Measurements from ENCODE around the gene CD59. TPM values are rescaled to one million over a fixed set of nuclear protein-coding genes. Genes with fewer than 3 reads are reported as not detected.
"Not testable (repeated sequence)": the region's sequence is repeated elsewhere in the genome, so short reads cannot be mapped to it uniquely, and the experiment has no call there.

Gene CD59
- total RNA-seq, 1 donor from 2014 or later: 932 TPM

DNA sequence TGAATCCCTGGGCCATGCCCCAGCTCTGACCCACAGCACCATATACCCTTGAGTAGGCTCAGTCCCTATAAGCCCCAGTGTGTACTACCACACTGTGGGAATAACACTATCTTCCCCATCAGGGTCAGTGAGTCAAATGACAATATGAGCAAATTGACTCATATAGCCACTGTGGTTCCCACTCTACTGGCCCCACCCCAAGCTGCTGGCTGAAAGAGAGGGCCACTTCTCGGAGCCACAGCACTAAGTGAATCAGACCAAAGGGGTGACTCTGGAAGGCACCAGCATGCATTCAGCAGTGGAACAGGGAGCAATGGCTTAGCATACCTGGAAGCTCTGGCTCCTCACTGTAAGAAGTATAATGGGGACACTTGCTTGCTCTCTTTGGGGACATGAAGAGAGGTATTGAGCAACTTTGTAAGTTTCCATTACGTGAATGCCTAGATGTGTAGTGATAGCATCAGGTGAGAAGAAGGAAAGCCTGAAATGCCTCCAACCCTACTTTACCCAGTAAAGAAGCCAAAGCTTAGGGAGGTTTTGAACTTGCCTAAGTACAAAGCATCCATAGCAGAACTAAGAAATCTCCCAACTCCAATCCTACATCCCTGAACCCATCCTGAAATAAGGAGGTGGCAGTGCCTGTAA lies 13.5 kb downstream of the CD59 start:
- no peak for DNase-seq (ENCODE audit: low spot score)

DNA sequence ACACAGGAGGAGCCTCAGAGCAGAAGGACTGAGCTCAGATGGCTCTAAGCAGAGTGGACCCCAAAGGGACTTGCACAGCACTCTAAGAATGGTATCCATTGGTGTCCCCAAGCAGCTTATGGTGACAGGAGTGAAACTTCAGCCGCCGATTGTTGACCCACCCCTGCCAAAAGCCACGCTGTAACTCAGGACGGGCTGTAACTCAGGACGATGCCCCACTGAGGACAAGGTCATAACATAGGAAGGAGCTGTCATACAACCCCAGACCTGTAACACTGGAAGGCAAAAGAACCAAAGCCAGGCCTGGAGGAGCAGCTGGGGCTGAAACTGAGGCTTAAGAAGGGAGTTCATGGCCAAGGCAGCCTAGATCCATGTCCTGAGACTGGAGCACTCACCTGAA lies 14.2 kb downstream of the CD59 start:
- DNase-seq (ENCODE audit: low spot score): no peak
- intact Hi-C loops (cut with DNase I): no loop called here

More for the DNA sequence above, 13.5 kb downstream of the CD59 start:
- intact Hi-C loops (cut with DNase I): loop anchor here (1.0 kb wide), 2 partner anchors 20 to 32 kb away; no protein-coding TSS in a partner anchor

DNA sequence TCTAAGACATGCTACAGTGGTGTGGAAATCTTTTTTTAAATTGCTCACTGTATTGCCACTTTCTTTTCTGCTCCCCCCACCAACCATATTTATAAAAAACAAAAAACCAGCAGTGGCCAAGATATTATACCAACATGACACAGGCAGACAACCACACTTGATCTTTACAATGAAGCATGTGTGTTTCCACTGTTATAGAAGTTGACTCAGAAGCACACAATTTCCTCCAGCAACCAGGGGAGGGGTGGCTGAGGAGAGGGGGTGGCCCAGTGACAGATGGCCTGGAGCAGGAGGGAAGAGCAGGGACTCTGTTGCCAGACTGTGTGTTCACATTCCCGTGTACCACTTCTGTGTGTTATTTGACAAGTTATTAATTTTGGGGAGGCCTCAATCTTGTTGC lies 14.8 kb downstream of the CD59 start:
- DNase-seq (ENCODE audit: low spot score): no peak
- intact Hi-C loops (cut with DNase I): no loop called here

GRCh38 chr11:33719587-33719986 lies 16.6 kb downstream of the CD59 start:
- no peak for DNase-seq (ENCODE audit: low spot score)
- intact Hi-C loops (cut with DNase I): no loop called here

- no peak for DNase-seq (ENCODE audit: low spot score)
- intact Hi-C loops (cut with DNase I): no loop called here
Measured at GRCh38 chr11:33718440-33718839, 17.8 kb downstream of the CD59 start.

DNA sequence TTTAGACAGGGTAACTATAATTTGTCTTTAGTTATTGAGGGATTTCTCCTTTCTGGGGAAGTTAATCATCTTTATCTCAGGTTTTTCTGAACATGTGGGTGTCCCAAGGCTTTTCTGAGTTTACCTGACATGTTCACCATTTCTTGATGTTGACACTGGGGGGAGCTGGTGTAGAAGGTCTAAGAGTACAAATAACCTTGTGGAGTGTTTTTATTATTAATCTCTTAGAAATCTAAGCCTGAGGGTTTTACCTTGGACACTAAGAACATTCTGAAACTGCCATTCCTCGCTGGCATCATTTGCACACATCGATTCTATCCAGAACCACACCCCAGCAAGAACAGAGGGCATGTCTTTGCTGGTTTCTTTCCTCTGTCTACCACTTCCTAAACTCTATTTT lies 20.0 kb downstream of the CD59 start:
- DNase-seq (ENCODE audit: low spot score): no peak
- intact Hi-C loops (cut with DNase I): no loop called here

GRCh38 chr11:33713856-33714398 lies 22.3 kb downstream of the CD59 start:
- DNase-seq (ENCODE audit: low spot score): no peak
- intact Hi-C loops (cut with DNase I): no loop called here

GRCh38 chr11:33713151-33713855 lies 22.9 kb downstream of the CD59 start:
- no peak for DNase-seq (ENCODE audit: low spot score)
- intact Hi-C loops (cut with DNase I): no loop called here

GRCh38 chr11:33712436-33712835 lies 23.8 kb downstream of the CD59 start:
- intact Hi-C loops (cut with DNase I): no loop called here
- no peak for DNase-seq (ENCODE audit: low spot score)

DNA sequence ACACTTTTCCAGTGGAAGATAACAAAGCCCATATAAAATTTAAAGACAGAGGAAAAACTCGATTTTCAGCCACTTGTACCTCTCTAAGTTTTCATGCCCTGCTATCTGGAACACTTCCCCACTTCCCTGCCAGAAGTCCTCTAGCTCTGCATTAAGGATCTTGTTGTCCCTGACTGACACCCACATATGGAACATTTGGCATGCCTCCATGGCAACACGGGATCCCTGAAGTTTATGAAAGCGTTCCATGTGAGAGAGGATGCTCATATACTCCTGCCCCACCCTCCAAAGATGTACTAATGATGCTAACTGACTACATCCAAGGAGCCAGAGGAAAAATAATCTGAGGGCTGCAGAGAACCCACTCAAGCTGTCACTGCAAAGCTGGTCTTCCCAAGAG lies 26.8 kb downstream of the CD59 start:
- intact Hi-C loops (cut with DNase I): no loop called here
- no peak for DNase-seq (ENCODE audit: low spot score)

GRCh38 chr11:33708985-33709384 lies 27.2 kb downstream of the CD59 start:
- DNase-seq (ENCODE audit: low spot score): no peak
- intact Hi-C loops (cut with DNase I): no loop called here

DNA sequence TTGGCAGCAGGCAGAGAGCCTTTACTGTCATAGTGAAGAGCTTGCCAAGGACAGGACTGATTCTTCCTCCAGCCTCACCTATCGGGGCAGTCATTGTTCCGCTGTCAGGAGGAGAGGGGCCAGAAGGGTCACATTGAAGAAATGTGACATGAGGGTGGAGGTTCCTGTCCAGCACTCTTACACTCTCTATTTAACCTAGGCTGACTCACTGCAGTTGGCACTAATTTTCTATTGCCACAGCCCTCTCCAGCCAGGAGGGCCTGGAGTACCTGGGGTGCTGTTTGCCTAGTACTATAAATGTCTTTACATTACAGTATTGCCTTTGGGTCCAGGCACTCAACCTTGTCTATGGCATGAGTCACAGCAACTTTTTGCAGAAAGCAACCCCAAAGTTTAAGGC lies 28.4 kb downstream of the CD59 start:
- DNase-seq (ENCODE audit: low spot score); intact Hi-C loops (cut with DNase I): not testable (repeated sequence)

DNA sequence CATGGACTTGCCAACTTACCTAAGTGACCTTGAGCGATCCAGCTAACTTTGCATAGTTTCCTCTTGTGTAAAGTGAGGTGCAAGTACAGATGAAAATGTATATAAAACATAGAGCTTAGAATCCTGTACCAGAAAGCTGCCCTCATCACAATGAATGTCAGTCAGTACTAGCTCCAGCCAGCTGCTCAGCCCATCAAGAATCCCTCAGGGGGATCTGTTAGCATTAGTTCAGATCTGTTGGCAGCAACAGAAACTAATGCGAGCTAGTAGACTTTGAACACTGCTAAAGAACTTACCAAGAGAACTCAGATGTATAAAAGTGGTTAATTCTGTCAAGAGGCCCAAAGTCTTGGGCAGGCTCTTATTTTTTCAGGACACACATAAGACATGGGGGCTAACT lies 29.3 kb downstream of the CD59 start:
- intact Hi-C loops (cut with DNase I): no loop called here
- DNase-seq (ENCODE audit: low spot score): no peak

GRCh38 chr11:33706546-33706945 lies 29.7 kb downstream of the CD59 start:
- DNase-seq (ENCODE audit: low spot score): no peak
- intact Hi-C loops (cut with DNase I): no loop called here

DNA sequence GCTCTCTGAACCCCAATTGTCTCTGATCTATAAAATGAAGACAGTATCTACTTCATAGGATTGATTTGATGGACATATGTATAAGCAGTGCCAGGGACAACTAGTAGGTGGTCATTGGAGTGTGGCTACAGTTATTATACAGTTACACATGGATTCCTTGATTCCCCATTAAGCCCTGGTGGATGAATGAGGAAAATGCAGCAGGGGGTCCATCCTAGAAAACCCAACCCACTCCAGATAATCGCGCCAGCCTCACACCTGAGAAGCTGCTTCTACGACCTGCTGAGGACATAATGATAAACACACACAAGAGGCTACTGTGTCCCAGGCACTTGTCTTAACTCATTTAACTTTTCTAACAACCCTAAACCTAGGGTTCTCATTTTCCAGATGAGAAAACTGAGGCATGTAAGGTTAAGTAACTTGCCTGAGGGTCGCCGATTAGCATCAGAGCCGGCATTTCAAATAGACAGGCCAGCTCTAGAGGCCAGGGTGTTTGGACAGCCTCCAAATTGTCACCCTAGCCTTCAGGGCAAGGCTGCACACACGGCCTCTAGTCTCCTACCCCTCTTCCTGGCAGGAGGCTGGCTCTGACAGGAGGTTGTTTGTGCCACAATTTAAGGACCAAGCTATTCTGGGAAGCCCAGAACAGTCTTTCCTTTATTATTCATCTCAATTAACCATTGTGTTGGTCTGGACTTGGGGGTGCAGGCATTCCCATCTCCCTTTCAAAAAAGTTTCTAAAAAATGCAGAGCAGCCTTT lies 31.8 kb downstream of the CD59 start:
- intact Hi-C loops (cut with DNase I): loop anchor here (5.0 kb wide), 1 partner anchor 447 kb away; the partner anchor contains the start of gene HIPK3
- DNase-seq (ENCODE audit: low spot score): no peak

- no peak for DNase-seq (ENCODE audit: low spot score)
- intact Hi-C loops (cut with DNase I): loop anchor here (5.0 kb wide), 1 partner anchor 446 kb away; the partner anchor contains the start of gene HIPK3
Measured at GRCh38 chr11:33703788-33704187, 32.4 kb downstream of the CD59 start.

GRCh38 chr11:33703234-33703633 lies 33.0 kb downstream of the CD59 start:
- intact Hi-C loops (cut with DNase I): loop anchor here (5.0 kb wide), 1 partner anchor 446 kb away; the partner anchor contains the start of gene HIPK3
- no peak for DNase-seq (ENCODE audit: low spot score)

DNA sequence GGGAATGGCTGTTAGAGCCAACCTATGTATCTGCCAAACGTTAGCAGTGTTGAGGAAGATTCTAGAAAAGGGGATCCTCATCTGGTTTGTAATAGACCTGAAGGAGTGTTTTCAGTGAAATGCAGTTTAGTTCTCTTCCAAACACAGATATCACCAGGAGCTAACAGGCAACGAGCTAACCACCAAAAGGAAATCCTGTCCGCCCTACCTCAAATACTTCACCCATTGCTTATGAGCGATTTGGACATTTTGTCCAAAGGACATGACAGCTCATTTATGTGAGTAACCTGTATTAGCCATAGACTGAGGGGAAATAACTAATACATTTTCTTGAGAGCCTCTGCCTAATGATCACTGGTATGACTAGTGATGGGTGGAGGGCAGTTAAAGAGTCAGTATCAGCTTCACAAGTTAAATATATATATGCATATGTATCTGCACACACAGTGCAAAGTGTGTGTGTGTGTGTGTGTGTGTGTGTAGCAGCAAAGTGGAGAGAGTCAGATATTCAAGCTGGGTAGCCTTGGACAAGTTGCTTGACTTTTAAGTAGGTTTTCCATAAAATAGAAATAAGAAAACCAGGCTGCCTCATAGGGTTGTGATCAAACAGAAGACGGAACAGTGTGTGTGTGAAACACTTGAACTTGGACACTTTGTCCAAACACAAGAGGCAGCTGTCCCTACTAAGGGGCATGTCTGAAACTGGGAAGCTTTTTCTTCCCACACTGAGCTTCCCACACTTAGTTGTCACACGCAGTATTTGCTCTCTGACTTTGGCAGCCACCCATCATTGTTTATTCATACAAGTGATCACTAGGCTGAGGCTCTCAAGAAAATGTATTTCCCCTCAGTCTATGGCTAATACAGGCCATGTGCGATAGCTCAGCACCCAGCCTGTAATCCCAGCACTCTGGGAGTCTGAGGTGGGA lies 34.7 kb downstream of the CD59 start:
- no peak for DNase-seq (ENCODE audit: low spot score)
- intact Hi-C loops (cut with DNase I): loop anchor here (1.0 to 5.0 kb wide), 3 partner anchors 22 to 444 kb away; partner anchors contain the start of gene HIPK3
